ENCODE results near the gene EML4. TPM values are rescaled to one million over a fixed set of nuclear protein-coding genes. Genes with fewer than 3 reads are reported as not detected.

Gene EML4
- total RNA-seq, 1 experiment from 2014 or later = 38.3 TPM

- BruUV-seq (replicated peaks) = no TSS peak
- no peak for ATAC-seq
- Histone ChIP-seq H4K20me1 (ENCODE audit: low read length) (no peaks in the 10 kb centered on the region), H3K4me3 (ENCODE audit: low read length) (no peak overlapping the region), H3K27ac (ENCODE audit: low read length) (no peak overlapping the region), H3K79me2 (ENCODE audit: low read length) (peaks cover 23% of the 10 kb centered on the region), H2AFZ (ENCODE audit: low read length) (no peak overlapping the region), H3K9ac (ENCODE audit: low read length) (no peak overlapping the region), H3K4me2 (ENCODE audit: low read length) (no peak overlapping the region), H3F3A (ENCODE audit: low read length, unreplicated experiment) (no peaks in the 10 kb centered on the region), H3K36me3 (ENCODE audit: low read depth, low read length) (peaks cover 13% of the 10 kb centered on the region; the same call in 1 of the 2 replicates), H3K27me3 (ENCODE audit: low read length) (no peaks in the 10 kb centered on the region), H3K9me2 (replicated peaks; ENCODE audit: low read length) (no peaks in the 10 kb centered on the region), H3K4me1 (ENCODE audit: insufficient read depth, low read length) (peaks cover 12% of the 10 kb centered on the region), H3K9me3 (ENCODE audit: low read length) (no peaks in the 10 kb centered on the region)
- ChIA-PET POLR2A (ENCODE audit: unreplicated experiment) (no interaction called here), CTCF (no interaction called here)
- no peak for DNase-seq
- intact Hi-C loops (cut with micrococcal nuclease) = no loop called here
- TF ChIP-seq EZH2 (IDR thresholded peaks at IDR 0.05; ENCODE audit: low read length, unreplicated experiment) = no peak
- TF ChIP-seq EZH2phosphoT487 (IDR thresholded peaks at IDR 0.05; ENCODE audit: borderline replicate concordance, low read length) = no peak
- TF ChIP-seq, protein P1, sequence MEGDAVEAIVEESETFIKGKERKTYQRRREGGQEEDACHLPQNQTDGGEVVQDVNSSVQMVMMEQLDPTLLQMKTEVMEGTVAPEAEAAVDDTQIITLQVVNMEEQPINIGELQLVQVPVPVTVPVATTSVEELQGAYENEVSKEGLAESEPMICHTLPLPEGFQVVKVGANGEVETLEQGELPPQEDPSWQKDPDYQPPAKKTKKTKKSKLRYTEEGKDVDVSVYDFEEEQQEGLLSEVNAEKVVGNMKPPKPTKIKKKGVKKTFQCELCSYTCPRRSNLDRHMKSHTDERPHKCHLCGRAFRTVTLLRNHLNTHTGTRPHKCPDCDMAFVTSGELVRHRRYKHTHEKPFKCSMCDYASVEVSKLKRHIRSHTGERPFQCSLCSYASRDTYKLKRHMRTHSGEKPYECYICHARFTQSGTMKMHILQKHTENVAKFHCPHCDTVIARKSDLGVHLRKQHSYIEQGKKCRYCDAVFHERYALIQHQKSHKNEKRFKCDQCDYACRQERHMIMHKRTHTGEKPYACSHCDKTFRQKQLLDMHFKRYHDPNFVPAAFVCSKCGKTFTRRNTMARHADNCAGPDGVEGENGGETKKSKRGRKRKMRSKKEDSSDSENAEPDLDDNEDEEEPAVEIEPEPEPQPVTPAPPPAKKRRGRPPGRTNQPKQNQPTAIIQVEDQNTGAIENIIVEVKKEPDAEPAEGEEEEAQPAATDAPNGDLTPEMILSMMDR (conservative IDR thresholded peaks at IDR 0.05; ENCODE audit: low read depth, low read length) = no peak
These were observed 169.5 kb downstream of the EML4 start for GRCh38 chr2:42338567-42339190.

DNA sequence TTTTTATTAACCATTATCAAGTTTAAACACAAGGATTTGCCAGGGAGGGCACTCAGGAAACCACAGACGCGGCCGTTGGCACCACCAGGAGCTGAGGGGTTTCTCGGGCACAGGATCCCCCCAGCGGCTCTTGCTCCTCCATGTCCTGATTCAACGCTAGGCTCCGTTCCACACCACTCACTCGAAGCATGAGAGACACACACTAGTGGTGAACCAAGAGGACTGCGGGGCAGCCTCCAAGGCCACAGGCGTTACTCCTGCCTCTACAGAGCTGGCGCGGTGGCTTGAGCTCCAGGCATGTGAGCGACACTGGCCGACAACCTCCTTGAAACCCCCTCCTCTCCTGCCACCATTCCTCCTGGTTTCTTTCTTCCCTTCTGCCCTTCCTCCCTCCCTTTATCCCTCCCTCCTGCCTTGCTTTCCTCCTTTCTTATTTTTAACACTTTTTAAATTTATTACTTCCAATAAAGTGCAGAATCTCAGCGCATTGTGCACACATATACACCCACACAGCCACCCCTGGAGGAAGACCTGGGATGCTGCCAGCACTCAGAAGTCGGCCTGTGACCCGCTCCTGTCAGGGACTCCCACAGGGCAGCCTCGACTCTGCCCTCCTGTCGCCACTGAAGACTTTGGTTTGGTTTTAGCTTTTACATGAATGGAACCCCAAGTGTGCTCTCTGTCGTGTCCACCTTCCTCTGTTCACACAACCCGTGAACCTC, 170.2 kb downstream of the EML4 start:
- H3F3A ChIP-seq (ENCODE audit: low read length, unreplicated experiment) = no peaks in the 10 kb centered on the region
- no peaks in the 10 kb centered on the region for H3K27me3 ChIP-seq (ENCODE audit: low read length)
- no peaks in the 10 kb centered on the region for H3K9me3 ChIP-seq (ENCODE audit: low read length)
- H2AFZ ChIP-seq (ENCODE audit: low read length) = no peak overlapping the region
- no peak overlapping the region for H3K4me3 ChIP-seq (ENCODE audit: low read length)
- intact Hi-C loops (cut with micrococcal nuclease) = no loop called here
- no peak overlapping the region for H3K4me2 ChIP-seq (ENCODE audit: low read length)
- no peak for TF ChIP-seq EZH2phosphoT487 (IDR thresholded peaks at IDR 0.05; ENCODE audit: borderline replicate concordance, low read length)
- TF ChIP-seq EZH2 (IDR thresholded peaks at IDR 0.05; ENCODE audit: low read length, unreplicated experiment) = no peak
- TF ChIP-seq, protein P1 (conservative IDR thresholded peaks at IDR 0.05; ENCODE audit: low read depth, low read length) = no peak
- H3K9ac ChIP-seq (ENCODE audit: low read length) = no peak overlapping the region
- DNase-seq (no peak), ATAC-seq (no peak)
- H3K36me3 ChIP-seq (ENCODE audit: low read depth, low read length) = peaks cover 13% of the 10 kb centered on the region; the same call in 1 of the 2 replicates
- CTCF ChIA-PET = no interaction called here
- H3K4me1 ChIP-seq (ENCODE audit: insufficient read depth, low read length) = peaks cover 12% of the 10 kb centered on the region
- H3K27ac ChIP-seq (ENCODE audit: low read length) = no peak overlapping the region
- no peaks in the 10 kb centered on the region for H4K20me1 ChIP-seq (ENCODE audit: low read length)
- peaks cover 26% of the 10 kb centered on the region for H3K79me2 ChIP-seq (ENCODE audit: low read length)
- H3K9me2 ChIP-seq (replicated peaks; ENCODE audit: low read length) = no peaks in the 10 kb centered on the region
- BruUV-seq (replicated peaks) = no TSS peak
- POLR2A ChIA-PET (ENCODE audit: unreplicated experiment) = no interaction called here
